Activated naive CD4-positive, alpha-beta T cell treated with anti-CD3 and anti-CD28 coated beads for 36 hours (primary cell): ENCODE measurements around the gene SLC9A1. TPM values are rescaled to one million over a fixed set of nuclear protein-coding genes. Genes with fewer than 3 reads are reported as not detected.

Experiments used
- CTCF ChIA-PET: fragments of 350-600 bp; sonication (Branson Sonifier 250); formaldehyde crosslinking; loops from one replicate; lab custom pipeline; 2021; ENCODE audit warnings: antibody characterized with exemption; lab: Charles Lee
- DNase-seq: peaks from one replicate; pipeline ENCODE4 v3.0.0-alpha.2; 2020
- H3K27ac Mint-ChIP-seq: one replicate; pipeline ENCODE4 v1.8.0; 2021; ENCODE audit warnings: mild to moderate bottlenecking, mixed read lengths
- H3K27me3 Mint-ChIP-seq: one replicate; pipeline ENCODE4 v1.8.0; 2021; ENCODE audit warnings: low read depth, mixed read lengths
- H3K36me3 Mint-ChIP-seq: one replicate; pipeline ENCODE4 v1.8.0; 2021; ENCODE audit warnings: low read depth, mixed read lengths
- H3K4me1 Mint-ChIP-seq: one replicate; pipeline ENCODE4 v1.8.0; 2021; ENCODE audit warnings: low read depth, mixed read lengths
- H3K4me3 Mint-ChIP-seq: one replicate; pipeline ENCODE4 v1.8.0; 2021; ENCODE audit warnings: mild to moderate bottlenecking, moderate library complexity, mixed read lengths
- H3K9me3 Mint-ChIP-seq: one replicate; pipeline ENCODE4 v1.8.0; 2021; ENCODE audit warnings: mixed read lengths
- intact Hi-C: fragments of 100-400 bp; cut with micrococcal nuclease; formaldehyde crosslinking; loops from one replicate; pipeline ENCODE4 v1.15.1; 2023
- total RNA-seq, 2 experiments: library from RNA; stranded (reverse); gene quantifications; one replicate each; pipeline ENCODE4 v1.2.3, GENCODE V29; 2021

Gene SLC9A1
- total RNA-seq, 2 experiments from 2014 or later = 15.4 to 16.5 TPM

DNA sequence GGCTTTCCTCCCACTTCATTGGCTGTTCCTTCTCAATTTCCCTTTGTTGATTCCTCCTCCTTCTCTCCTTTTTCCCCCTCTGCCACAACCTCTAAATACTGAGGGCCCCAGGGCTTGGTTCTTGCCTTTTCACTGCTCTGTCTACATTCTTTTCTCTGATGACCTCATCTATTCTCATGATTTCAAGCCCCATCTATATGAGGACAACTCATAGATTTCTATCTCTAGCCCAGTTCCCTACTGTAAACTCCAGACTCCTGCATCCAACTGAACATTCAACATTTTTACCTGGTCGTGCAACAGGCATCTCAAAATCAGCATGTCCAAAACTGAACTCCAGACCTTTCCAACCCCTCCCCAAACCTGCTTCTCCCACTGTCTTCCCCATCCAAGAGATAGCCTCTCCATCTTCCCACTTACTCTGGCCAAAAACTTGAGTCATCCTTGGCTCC lies 11.5 kb upstream of the SLC9A1 start:
- Mint-ChIP-seq H3K4me1 (peaks cover 8% of the 10 kb centered on the region), H3K4me3 (no peak overlapping the region), H3K27me3 (no peaks in the 10 kb centered on the region), H3K9me3 (no peaks in the 10 kb centered on the region), H3K36me3 (no peaks in the 10 kb centered on the region), H3K27ac (no peak overlapping the region)
- CTCF ChIA-PET = interaction anchor here (0.6 to 0.7 kb wide), 2 partner anchors 45 to 53 kb away, joined by 3 read pairs; no protein-coding TSS in a partner anchor
- DNase-seq = no peak
- intact Hi-C loops = no loop called here

DNA sequence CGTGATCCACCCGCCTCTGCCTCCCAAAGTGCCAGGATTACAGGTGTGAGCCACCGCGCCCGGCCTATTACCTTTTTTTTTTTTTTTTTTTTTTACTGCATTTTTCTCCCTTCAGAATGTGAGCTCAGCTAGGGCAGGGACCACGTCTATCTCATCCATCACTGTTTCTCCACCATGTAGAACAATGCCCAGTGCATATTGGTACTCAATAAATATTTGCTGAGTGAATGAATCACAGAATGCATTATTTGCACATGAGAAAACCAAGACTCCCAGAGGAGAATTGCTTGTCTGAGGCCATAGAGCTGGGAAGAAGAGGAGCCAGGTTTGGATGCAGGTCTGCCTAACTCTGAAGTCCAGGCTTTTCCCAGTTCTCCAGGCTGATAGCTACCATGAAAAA lies 8.2 kb upstream of the SLC9A1 start:
- CTCF ChIA-PET = interaction anchor here (0.7 to 0.8 kb wide), 3 partner anchors 41 to 121 kb away, joined by 3 to 5 read pairs (median 4); no protein-coding TSS in a partner anchor
- H3K4me1 Mint-ChIP-seq = peaks cover 11% of the 10 kb centered on the region
- H3K9me3 Mint-ChIP-seq = no peaks in the 10 kb centered on the region
- DNase-seq = no peak
- H3K27me3 Mint-ChIP-seq = no peaks in the 10 kb centered on the region
- H3K36me3 Mint-ChIP-seq = no peaks in the 10 kb centered on the region
- intact Hi-C loops = no loop called here
- no peak overlapping the region for H3K27ac Mint-ChIP-seq
- H3K4me3 Mint-ChIP-seq = no peak overlapping the region

DNA sequence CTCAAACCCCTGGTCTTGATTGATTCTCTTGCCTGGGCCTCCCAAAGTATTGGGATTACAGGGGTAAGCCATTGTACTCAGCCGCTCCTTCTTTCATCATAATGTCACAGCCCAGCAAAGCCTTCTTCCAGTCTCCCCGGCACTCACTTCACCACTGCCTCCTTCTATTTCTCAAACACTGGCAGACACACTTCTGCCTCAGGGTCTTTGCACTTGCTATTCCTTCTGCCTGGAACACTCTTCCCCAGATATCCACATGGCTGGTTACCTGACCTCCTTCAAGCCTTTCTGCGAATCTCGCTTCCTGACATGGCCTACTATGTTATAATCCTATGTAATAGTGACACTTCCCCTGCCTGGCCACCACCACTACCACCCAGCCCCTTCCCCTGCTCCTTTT lies 7.2 kb upstream of the SLC9A1 start:
- DNase-seq = no peak
- H3K27me3 Mint-ChIP-seq = no peaks in the 10 kb centered on the region
- CTCF ChIA-PET = interaction anchor here (0.7 kb wide), 1 partner anchor 49 kb away, joined by 3 read pairs; no protein-coding TSS in a partner anchor
- H3K27ac Mint-ChIP-seq = peak overlapping the region; percentile 28
- no peaks in the 10 kb centered on the region for H3K9me3 Mint-ChIP-seq
- intact Hi-C loops = no loop called here
- no peak overlapping the region for H3K4me3 Mint-ChIP-seq
- no peaks in the 10 kb centered on the region for H3K36me3 Mint-ChIP-seq
- peaks cover 11% of the 10 kb centered on the region for H3K4me1 Mint-ChIP-seq

DNA sequence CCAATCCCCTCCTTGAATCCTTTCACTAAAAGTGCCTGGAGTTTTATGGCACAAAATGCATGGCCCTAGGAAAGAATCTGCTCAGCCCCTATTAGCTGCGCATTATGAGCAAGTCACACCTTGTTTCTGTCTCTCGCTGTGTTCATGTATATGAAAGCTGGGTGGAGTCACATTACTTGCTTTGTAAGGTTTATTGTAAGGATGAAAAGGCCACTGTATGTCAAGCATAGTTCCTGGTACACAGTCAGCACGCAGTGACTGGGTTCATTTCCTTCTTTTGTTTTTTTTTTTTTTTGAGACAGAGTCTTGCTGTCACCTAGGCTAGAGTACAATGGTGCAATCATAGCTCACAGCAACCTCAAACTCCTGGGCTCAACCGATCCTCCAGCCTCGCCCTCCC lies 6.7 kb upstream of the SLC9A1 start:
- Mint-ChIP-seq H3K27me3 (no peaks in the 10 kb centered on the region), H3K4me1 (peaks cover 11% of the 10 kb centered on the region), H3K27ac (peak overlapping the region; percentile 56), H3K4me3 (no peak overlapping the region), H3K9me3 (no peaks in the 10 kb centered on the region), H3K36me3 (no peaks in the 10 kb centered on the region)
- intact Hi-C loops = no loop called here
- DNase-seq = peak; percentile 43
- CTCF ChIA-PET = interaction anchor here (0.6 to 0.7 kb wide), 4 partner anchors 49 to 125 kb away, joined by 3 to 6 read pairs (median 4); no protein-coding TSS in a partner anchor

DNA sequence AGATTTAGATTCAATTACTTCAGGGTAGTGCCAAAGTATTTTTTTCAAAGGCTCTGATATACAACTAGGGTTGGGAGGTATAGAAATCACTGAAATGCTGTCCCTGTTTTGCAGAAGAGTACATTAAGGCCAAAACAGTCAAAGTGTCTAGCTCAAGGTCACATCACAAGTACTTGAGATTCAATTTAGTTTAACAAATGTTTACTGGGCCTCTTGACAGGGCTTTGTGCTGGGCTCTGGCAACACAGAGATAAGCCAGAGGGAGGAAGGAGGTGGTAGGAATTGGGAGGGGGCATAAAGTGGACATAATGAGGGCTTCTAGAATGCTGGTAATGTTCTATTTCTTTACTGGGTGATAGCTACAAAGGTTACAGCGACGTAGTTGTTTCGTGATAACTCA lies 2.3 kb upstream of the SLC9A1 start:
- H3K4me3 Mint-ChIP-seq = no peak overlapping the region
- no peak for DNase-seq
- CTCF ChIA-PET = interaction anchor here (0.6 to 1.6 kb wide), 4 partner anchors 111 to 794 kb away, joined by 3 to 4 read pairs (median 4); no protein-coding TSS in a partner anchor
- H3K27ac Mint-ChIP-seq = no peak overlapping the region
- H3K9me3 Mint-ChIP-seq = no peaks in the 10 kb centered on the region
- no peaks in the 10 kb centered on the region for H3K27me3 Mint-ChIP-seq
- peaks cover 43% of the 10 kb centered on the region for H3K4me1 Mint-ChIP-seq
- H3K36me3 Mint-ChIP-seq = peaks cover 1% of the 10 kb centered on the region
- intact Hi-C loops = no loop called here

DNA sequence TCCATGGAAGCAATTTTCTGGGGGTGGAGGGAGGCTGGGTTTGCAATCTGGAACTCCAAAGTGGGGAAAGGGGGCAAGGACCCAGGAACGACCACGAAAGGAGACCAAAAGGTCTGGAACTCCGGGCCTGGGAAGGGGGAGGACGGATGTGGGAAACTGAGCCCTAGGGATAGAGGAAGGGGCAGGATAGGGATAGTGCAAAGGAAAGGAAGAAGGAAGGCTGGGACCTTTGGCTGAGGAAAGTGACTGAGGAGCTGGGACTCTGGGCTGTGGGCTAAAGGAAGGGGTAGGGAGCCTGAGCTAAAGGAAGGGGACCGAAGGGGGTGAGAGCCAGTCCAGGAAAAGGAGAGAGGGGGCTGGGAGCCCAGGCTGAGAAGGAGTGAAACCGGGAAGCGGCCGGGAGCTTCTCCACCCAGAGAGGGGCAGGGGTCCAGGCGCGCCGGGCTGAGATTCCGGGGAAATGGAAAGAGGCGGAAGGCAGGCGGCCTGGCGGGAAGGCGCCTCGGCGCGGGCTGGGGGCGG lies 395 bp downstream of the SLC9A1 start:
- Mint-ChIP-seq H3K36me3 (peaks cover 1% of the 10 kb centered on the region), H3K9me3 (no peaks in the 10 kb centered on the region), H3K4me1 (peaks cover 54% of the 10 kb centered on the region), H3K27ac (peak overlapping the region; percentile 82), H3K4me3 (peak overlapping the region; percentile 89), H3K27me3 (no peaks in the 10 kb centered on the region)
- CTCF ChIA-PET = interaction anchor here (0.6 to 3.5 kb wide), 9 partner anchors 8 to 364 kb away, joined by 3 to 19 read pairs (median 4); no protein-coding TSS in a partner anchor
- intact Hi-C loops = loop anchor here (2.0 kb wide), 1 partner anchor 618 kb away; the partner anchor contains the start of gene STX12
- no peak for DNase-seq

DNA sequence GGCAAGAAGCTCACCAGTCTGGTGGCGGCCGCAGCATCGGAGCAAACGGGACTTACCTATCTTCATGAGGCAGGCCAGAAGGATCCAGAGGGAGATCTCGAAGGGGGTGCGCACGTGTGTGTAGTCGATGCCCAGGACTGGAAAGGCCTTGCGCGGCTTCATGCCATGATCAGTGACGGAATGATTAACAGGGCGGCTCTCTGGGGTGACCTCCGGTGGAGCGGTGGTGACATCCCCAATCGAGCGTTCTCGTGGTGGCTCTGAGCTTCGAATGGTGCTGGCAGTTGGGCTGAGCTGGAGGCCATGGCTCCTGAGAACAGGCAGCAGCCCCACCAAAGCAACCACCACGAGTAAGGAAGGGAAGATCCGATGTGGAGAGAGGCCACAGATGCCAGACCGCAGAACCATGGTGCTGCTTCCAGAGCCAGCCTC lies 982 bp downstream of the SLC9A1 start:
- Mint-ChIP-seq H3K9me3 (no peaks in the 10 kb centered on the region), H3K27ac (peak overlapping the region; percentile 82), H3K27me3 (no peaks in the 10 kb centered on the region), H3K4me3 (peak overlapping the region; percentile 89), H3K4me1 (peaks cover 60% of the 10 kb centered on the region), H3K36me3 (peaks cover 1% of the 10 kb centered on the region)
- no peak for DNase-seq
- CTCF ChIA-PET = interaction anchor here (1.1 to 3.5 kb wide), 3 partner anchors 8 to 42 kb away, joined by 5 to 19 read pairs (median 9); no protein-coding TSS in a partner anchor
- intact Hi-C loops = loop anchor here (2.0 kb wide), 1 partner anchor 619 kb away; the partner anchor contains the start of gene STX12

DNA sequence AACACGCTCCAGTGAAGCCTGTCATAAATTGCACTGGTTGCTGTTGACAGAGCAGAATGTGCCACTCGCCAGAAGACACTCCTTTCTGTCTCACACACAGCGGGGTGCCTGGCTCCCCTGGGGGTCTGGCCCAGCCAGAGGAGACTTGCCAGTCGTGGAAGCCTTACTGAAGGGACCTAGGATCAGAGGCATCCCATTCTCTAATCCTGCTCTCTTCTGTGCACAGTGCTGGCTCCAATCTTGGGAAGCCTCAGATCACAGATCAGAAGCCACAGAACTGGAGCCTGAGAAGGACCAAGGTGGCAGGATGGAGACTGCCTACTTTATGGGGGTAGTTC lies 1.4 kb downstream of the SLC9A1 start:
- no peaks in the 10 kb centered on the region for H3K9me3 Mint-ChIP-seq
- peak overlapping the region; percentile 82 for H3K27ac Mint-ChIP-seq
- H3K4me3 Mint-ChIP-seq = peak overlapping the region; percentile 89
- H3K36me3 Mint-ChIP-seq = peaks cover 1% of the 10 kb centered on the region
- CTCF ChIA-PET = interaction anchor here (3.5 kb wide), 1 partner anchor 42 kb away, joined by 19 read pairs; no protein-coding TSS in a partner anchor
- H3K4me1 Mint-ChIP-seq = peaks cover 62% of the 10 kb centered on the region
- intact Hi-C loops = no loop called here
- H3K27me3 Mint-ChIP-seq = no peaks in the 10 kb centered on the region
- DNase-seq = no peak

DNA sequence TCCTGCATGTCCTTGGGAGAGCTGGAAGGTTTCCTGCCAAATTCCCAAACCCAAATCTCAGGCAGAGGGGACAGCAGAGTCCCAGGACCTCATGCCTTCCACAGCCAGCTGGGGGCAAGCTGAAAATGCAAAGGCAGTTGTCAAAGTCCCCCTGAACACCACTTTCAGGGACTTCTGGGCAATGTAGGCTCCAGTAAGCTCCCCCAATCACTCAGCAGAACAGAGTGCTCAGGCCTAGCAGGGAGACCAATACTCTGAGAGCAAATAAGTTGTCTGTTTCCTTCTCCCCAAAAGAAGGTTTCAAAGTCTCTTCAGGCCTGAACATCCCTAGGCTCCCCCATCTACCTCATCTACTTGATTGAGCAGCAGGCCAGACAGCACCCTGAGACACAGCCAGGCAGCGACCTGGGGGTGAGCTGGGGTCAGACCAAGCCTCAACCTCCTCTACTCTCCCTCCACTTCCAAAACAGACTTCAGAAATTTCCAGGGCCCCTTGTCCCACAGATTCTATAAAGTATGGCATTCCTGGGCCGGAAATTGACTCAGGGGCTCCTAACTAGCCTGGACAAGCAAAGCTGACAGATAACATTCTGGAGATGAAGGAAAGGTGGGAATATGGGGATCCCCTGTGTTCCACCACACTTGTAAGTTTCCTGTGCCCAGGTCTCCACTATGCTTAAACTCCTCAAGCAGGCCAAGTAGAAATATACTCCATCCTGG lies 1.9 kb downstream of the SLC9A1 start:
- CTCF ChIA-PET = interaction anchor here (1.0 to 3.5 kb wide), 4 partner anchors 10 to 51 kb away, joined by 3 to 19 read pairs (median 6); no protein-coding TSS in a partner anchor
- Mint-ChIP-seq H3K4me3 (peak overlapping the region; percentile 89), H3K27me3 (no peaks in the 10 kb centered on the region), H3K36me3 (peaks cover 1% of the 10 kb centered on the region), H3K27ac (no peak overlapping the region), H3K9me3 (no peaks in the 10 kb centered on the region), H3K4me1 (peaks cover 66% of the 10 kb centered on the region)
- no peak for DNase-seq
- intact Hi-C loops = no loop called here

DNA sequence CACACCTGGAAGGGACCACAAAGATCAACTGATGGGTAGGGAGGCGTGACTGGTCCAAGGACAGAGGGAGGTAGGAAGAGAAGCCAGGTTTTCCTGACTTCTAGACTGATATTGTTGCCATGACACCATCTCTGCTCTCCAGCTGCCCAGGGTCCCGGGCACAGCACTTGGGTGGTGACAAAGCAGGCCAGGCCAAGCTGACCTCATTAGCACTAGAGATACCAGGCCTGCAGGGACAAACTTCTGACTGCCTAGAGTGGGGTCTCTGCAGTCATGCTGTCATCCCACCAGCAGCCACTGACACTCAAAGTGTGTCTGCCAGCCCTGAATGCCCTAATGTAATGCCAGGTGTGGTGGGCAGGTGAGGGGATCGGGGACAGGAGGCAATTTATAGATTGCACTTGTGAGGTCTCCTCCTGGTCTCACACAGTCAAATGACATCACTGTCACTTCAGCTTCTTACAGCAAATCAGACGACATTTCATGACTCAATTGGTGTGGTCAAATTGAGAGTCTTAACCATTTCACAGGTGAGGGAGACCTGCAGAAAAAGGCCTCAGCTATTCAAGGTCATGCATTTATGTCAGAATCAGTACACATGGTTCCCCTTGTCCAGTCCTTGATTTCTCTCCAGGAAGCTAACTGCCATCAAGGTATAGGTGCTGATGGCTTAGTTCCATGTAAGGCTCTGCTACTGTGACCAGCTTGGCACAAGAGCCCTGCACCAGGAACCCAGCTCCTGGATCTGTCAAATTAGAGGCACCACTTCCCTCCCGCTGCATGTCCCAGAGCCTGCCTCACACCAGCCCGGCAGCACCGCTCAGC lies 2.7 kb downstream of the SLC9A1 start:
- H3K9me3 Mint-ChIP-seq = no peaks in the 10 kb centered on the region
- H3K27me3 Mint-ChIP-seq = no peaks in the 10 kb centered on the region
- peak overlapping the region; percentile 89 for H3K4me3 Mint-ChIP-seq
- peaks cover 1% of the 10 kb centered on the region for H3K36me3 Mint-ChIP-seq
- H3K4me1 Mint-ChIP-seq = peaks cover 66% of the 10 kb centered on the region
- intact Hi-C loops = no loop called here
- CTCF ChIA-PET = interaction anchor here (1.0 to 1.3 kb wide), 3 partner anchors 9 to 50 kb away, joined by 3 to 7 read pairs (median 4); no protein-coding TSS in a partner anchor
- DNase-seq = no peak
- no peak overlapping the region for H3K27ac Mint-ChIP-seq

DNA sequence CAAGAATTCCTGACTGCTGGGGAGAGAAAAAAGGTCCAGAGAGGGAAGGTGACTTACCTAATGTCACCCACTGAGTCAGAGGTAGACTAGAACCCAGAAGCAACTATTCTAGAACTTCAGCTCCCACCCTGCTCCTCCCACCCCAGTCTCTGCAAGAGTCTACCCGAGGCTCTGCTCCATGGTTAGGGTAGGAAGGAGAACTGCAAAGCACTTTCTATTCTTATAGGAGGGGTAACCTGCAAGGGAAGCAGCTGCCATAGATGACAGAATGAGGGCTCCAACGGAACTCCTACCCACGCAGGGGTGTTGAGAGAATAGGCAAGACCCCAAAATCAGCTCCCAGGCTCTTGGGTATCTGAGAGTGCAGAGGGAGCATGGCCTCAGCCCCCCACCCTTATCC lies 4.3 kb downstream of the SLC9A1 start:
- peaks cover 1% of the 10 kb centered on the region for H3K36me3 Mint-ChIP-seq
- H3K4me3 Mint-ChIP-seq = no peak overlapping the region
- no peak for DNase-seq
- intact Hi-C loops = no loop called here
- H3K9me3 Mint-ChIP-seq = no peaks in the 10 kb centered on the region
- no peak overlapping the region for H3K27ac Mint-ChIP-seq
- peaks cover 63% of the 10 kb centered on the region for H3K4me1 Mint-ChIP-seq
- CTCF ChIA-PET = interaction anchor here (0.8 to 1.0 kb wide), 2 partner anchors 47 to 48 kb away, joined by 3 to 4 read pairs; no protein-coding TSS in a partner anchor
- H3K27me3 Mint-ChIP-seq = no peaks in the 10 kb centered on the region
